ENCODE measurements around the gene FNDC3B. TPM values are rescaled to one million over a fixed set of nuclear protein-coding genes. Genes with fewer than 3 reads are reported as not detected.

The FNDC3B gene
- total and polyA plus RNA-seq, 2 of the 8 experiments (the other 6 are each of a cell fraction or from before 2014, with no cell fraction given) = 14.1 to 44.4 TPM

DNA sequence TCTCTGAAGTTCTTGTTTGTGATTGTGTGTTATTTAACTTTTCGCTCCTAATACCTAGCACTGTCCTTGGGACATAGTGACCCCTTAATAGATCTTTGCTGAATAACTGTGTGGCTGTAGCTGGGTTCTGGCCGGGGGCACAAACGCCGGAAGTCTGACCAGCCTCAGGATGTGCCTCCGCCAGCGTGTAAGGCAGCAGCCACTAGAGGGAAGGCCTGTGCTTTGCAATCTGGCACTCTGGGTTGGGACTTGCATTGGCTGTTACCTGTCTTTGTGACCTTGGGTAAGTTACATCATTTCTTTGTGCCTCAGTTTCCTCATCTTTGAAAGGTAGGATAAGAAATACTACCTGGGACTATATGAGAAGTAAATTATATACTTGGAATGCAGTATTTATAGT lies 250.2 kb downstream of the FNDC3B start (continued):
- TF ChIP-seq SP2 (IDR thresholded peaks at IDR 0.05; ENCODE audit: low read length) (no peak), FOSL1 (IDR thresholded peaks at IDR 0.05; ENCODE audit: insufficient read depth, low read depth, low read length) (no peak), SP1 (IDR thresholded peaks at IDR 0.05; ENCODE audit: low read depth, low read length) (no peak), EGR1 (IDR thresholded peaks at IDR 0.05; ENCODE audit: borderline replicate concordance, low read depth, low read length) (no peak)
